IPS DF 6.9 (cell line): ENCODE results near the gene ZNF474.

ENCODE experiments used
- DNase-seq: peaks from one replicate; pipeline ENCODE4 v3.0.0-alpha.2; 2013; ENCODE audit warnings: low read depth, low spot score
- H3K27ac ChIP-seq: one replicate; pipeline ENCODE4 v1.5.1; 2013; ENCODE audit warnings: low read length, control low read depth
- H3K27me3 ChIP-seq: 2 replicates; pipeline ENCODE4 v1.6.1; 2013; ENCODE audit warnings: mild to moderate bottlenecking, low read length; ENCODE audit not compliant: control insufficient read depth, insufficient read depth
- H3K36me3 ChIP-seq: 2 replicates; pipeline ENCODE4 v1.6.1; 2013; ENCODE audit warnings: low read length; ENCODE audit not compliant: control insufficient read depth, insufficient read depth
- H3K4me1 ChIP-seq: 2 replicates; pipeline ENCODE4 v1.6.1; 2013; ENCODE audit warnings: low read length; ENCODE audit not compliant: control insufficient read depth, insufficient read depth
- H3K4me3 ChIP-seq: 2 replicates; pipeline ENCODE4 v1.5.1; 2013; ENCODE audit warnings: mild to moderate bottlenecking, low read length
- H3K9me3 ChIP-seq: 2 replicates; pipeline ENCODE4 v1.6.1; 2013; ENCODE audit warnings: low read length, inconsistent platforms; ENCODE audit not compliant: control insufficient read depth, insufficient read depth
- WGBS: extraction: QIAGEN DNeasy Blood & Tissue Kit; methylation state at CpG from one replicate; pipeline ENCODE4 v1.1.7; 2013; ENCODE audit warnings: mixed read lengths, missing lambda C conversion rate; ENCODE audit not compliant: insufficient read length, insufficient coverage; 5-methylcytosine and 5-hydroxymethylcytosine counted together

The ZNF474 gene

DNA sequence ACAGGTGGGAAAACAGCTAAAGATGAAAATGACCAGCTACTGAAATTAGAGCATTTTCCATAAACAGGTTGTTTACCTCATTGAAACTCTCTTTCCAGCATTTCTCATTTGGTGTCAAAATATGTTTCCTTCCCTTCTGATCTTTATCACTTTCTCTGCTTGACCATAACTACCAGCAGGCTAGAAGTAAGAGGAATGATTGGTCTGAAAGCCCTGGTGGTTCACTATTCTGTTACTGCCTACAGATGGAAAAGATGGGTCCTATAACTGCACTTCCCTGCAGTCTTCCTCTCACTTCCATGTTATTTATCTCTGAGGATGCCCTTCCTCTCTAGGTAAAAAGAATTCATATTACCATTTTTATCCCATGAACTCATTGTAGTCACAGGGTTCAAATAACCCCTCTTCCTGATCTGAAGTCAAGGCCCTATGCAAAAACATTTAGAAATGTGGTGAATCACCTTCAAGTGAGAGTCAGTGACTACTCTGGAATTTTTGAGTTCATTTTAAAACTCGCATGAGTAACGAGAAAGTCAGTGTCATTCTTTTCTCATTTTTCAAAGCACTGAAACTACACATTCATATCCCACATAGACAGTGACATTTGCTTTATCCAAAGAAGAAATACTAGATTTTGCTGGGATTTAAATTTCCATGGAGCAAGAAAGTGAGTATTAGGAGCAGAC lies 51.7 kb downstream of the ZNF474 start:
- Histone ChIP-seq H3K9me3 (no peaks in the 10 kb centered on the region), H3K4me1 (peaks cover 4% of the 10 kb centered on the region), H3K4me3 (no peak overlapping the region), H3K27ac (no peak overlapping the region), H3K36me3 (no peaks in the 10 kb centered on the region), H3K27me3 (no peaks in the 10 kb centered on the region)
- WGBS, result no CpG with 5 or more reads among the region's 2 CpGs
- DNase-seq, result no peak

DNA sequence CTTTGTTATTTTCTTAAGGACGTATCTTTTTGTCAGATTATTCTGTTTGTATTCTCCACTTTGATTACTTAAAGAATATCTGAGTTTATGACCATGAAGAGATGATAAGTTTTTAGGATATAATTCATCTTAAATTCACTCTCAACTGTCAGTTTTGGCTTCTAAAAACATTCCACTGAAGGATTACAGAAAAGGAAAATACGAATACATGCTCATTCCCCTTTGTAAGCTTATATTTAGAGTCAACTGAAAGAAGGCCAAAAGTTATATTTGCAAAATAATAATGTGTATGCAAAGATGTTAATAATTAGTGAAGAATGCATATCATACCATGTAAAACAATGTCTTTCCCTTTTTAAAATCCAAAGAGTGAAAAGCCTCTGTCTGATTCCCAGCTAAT lies 52.5 kb downstream of the ZNF474 start:
- no peak overlapping the region for H3K27ac ChIP-seq
- no peaks in the 10 kb centered on the region for H3K9me3 ChIP-seq
- no CpG with 5 or more reads among the region's 2 CpGs for WGBS
- DNase-seq, result no peak
- peaks cover 4% of the 10 kb centered on the region for H3K4me1 ChIP-seq
- H3K36me3 ChIP-seq, result no peaks in the 10 kb centered on the region
- no peak overlapping the region for H3K4me3 ChIP-seq
- no peaks in the 10 kb centered on the region for H3K27me3 ChIP-seq

DNA sequence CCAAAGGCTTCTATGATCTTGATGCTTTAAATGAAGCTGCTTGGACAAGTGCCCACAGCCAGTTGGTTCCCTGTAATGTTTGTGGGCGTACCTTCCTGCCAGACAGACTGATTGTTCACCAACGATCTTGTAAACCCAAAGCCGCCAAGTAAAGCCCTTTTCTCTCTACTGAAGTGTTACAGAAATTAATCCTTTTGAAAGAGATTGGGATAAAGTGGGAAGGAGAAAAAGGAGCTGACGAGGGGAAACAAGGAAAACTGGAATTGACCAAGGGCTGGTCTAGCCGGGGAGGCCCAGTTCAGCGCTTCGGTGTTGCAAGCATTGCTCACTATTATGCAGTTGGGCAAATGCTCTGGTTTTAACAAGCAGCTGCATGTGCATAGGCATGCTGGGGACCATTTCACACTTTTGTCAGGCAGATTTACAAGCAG lies 53.2 kb downstream of the ZNF474 start:
- no peaks in the 10 kb centered on the region for H3K36me3 ChIP-seq
- no peak overlapping the region for H3K4me3 ChIP-seq
- no peak for DNase-seq
- no peaks in the 10 kb centered on the region for H3K27me3 ChIP-seq
- no peaks in the 10 kb centered on the region for H3K9me3 ChIP-seq
- H3K27ac ChIP-seq, result no peak overlapping the region
- peaks cover 4% of the 10 kb centered on the region for H3K4me1 ChIP-seq
- WGBS, result no CpG with 5 or more reads among the region's 7 CpGs

DNA sequence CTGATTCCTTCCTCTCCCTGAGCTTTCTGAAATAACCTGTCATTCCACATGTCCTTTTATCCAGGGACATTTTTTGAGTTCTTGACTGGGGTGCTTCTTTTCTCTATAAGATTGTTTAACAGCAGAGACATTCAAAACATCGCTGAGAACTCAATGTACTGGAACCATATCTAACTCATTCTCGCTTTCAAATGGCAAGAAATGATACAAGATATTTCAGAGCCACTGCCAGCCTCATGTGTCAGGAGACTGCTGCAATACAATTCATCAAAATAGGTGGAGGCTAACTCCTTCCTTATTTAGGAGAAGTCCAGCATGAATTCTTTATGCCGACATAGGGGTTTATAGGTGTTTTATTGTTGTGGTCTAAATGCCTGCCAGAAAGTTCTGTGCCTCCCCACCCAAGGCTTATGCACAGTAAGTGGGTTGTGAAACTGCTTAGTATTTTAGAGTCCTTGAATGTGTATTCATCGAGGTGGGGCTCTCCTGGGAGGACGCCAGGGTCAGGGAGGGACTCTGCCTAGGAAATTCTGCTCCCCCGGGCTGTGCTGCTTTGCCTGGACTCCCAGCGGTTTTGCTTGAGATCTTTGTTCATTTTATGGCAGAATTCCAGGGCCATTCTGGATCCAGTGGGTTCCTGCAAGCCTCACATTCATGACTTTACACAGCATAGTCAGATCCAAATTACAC lies 53.9 kb downstream of the ZNF474 start:
- no peak for DNase-seq
- Histone ChIP-seq H3K27me3 (no peaks in the 10 kb centered on the region), H3K4me3 (no peak overlapping the region), H3K9me3 (no peaks in the 10 kb centered on the region), H3K4me1 (peaks cover 4% of the 10 kb centered on the region), H3K27ac (no peak overlapping the region), H3K36me3 (no peaks in the 10 kb centered on the region)
- no CpG with 5 or more reads among the region's 7 CpGs for WGBS

DNA sequence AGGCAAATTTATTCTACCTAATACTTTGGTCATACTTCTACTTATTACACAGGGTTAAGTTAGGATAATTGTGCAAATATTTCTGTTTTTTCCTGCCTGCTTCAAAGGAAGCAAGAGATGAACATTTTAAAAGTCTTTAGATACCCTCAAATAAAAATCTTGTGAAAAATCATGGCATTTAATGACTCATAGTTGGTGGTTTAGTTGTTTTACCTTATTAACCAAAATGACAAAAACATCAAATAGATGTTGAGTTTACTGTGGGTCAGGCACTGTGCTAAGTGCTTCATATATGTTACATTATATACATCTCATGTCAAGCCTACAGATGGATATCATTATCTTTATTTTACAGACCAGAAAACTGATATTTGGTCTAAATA lies 54.4 kb downstream of the ZNF474 start:
- Histone ChIP-seq H3K9me3 (no peaks in the 10 kb centered on the region), H3K27me3 (no peaks in the 10 kb centered on the region), H3K36me3 (no peaks in the 10 kb centered on the region), H3K4me1 (peaks cover 4% of the 10 kb centered on the region), H3K4me3 (no peak overlapping the region), H3K27ac (no peak overlapping the region)
- DNase-seq, result no peak

DNA sequence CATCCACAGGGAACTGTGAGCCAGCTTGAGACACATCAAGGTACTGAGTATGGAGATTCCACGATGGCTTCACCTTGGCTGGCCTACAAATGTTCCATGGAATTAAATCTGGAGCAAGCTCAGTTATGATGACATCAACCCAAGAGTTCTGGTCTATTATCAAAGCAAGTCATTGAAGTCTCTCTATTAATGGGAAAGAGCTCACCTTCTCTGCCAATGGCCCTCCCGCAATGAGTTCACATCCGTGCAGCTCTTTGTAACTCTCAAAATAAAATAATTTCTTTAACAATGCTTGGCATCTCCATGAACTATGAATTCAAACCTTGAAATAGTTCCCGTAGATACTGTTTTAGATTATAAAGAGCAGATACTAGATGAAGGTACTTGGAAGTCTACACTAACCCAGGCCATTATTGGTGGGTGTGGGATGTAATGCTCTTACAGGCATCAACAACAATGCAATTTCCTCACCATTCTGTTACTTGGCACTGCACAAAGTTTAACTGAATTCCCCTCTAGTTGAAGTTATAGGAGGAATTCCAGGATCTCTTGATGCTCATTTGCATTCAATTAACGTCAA lies 55.4 kb downstream of the ZNF474 start:
- no CpG with 5 or more reads among the region's 5 CpGs for WGBS
- Histone ChIP-seq H3K27ac (no peak overlapping the region), H3K27me3 (no peaks in the 10 kb centered on the region), H3K9me3 (no peaks in the 10 kb centered on the region), H3K4me3 (no peak overlapping the region), H3K36me3 (no peaks in the 10 kb centered on the region), H3K4me1 (peaks cover 4% of the 10 kb centered on the region)
- DNase-seq, result no peak

DNA sequence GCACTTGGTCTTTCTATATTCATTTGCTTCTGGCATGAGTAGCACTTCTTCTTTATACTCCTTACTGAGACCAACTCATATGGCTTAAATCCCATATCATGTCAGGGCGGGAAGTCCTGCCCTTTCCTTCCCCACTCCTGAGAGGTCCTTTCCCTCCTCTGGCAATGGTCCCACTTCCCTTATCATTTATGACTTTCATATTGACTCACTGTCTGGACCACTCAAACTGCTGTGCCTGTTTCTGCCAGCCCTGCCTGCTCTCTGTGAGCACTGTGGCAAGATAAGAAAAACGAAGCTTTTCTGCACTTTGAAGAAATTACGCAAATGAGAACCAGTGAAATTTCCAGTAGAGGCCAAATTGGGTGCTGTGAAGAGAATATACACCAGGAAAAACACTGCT lies 58.1 kb downstream of the ZNF474 start:
- no peaks in the 10 kb centered on the region for H3K36me3 ChIP-seq
- peaks cover 3% of the 10 kb centered on the region for H3K4me1 ChIP-seq
- WGBS, result no CpG with 5 or more reads among the region's 3 CpGs
- H3K27ac ChIP-seq, result no peak overlapping the region
- H3K27me3 ChIP-seq, result no peaks in the 10 kb centered on the region
- no peaks in the 10 kb centered on the region for H3K9me3 ChIP-seq
- no peak overlapping the region for H3K4me3 ChIP-seq
- no peak for DNase-seq

DNA sequence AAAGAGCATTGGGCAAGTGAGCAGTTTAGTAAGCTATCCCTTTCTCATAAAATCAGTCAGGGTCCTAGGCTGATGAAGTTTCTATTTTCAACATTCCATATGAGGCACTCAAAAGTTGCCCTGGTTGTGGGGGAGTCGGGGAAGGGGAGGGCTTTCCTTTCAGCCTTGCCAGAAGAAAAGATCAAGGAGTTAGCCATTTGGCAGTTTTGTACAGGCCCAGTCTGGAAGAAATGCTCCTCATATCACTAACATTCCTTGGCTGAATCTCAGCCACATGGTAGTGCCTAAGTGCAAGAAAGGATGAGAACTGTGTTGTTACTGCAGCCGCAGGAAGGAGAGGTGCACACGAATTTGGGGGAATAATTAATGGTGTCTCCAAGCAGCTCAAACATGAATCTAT lies 60.8 kb downstream of the ZNF474 start:
- DNase-seq, result no peak
- Histone ChIP-seq H3K27me3 (no peaks in the 10 kb centered on the region), H3K9me3 (no peaks in the 10 kb centered on the region), H3K4me3 (no peak overlapping the region), H3K4me1 (no peaks in the 10 kb centered on the region), H3K27ac (no peak overlapping the region), H3K36me3 (no peaks in the 10 kb centered on the region)
- no CpG with 5 or more reads among the region's 3 CpGs for WGBS

DNA sequence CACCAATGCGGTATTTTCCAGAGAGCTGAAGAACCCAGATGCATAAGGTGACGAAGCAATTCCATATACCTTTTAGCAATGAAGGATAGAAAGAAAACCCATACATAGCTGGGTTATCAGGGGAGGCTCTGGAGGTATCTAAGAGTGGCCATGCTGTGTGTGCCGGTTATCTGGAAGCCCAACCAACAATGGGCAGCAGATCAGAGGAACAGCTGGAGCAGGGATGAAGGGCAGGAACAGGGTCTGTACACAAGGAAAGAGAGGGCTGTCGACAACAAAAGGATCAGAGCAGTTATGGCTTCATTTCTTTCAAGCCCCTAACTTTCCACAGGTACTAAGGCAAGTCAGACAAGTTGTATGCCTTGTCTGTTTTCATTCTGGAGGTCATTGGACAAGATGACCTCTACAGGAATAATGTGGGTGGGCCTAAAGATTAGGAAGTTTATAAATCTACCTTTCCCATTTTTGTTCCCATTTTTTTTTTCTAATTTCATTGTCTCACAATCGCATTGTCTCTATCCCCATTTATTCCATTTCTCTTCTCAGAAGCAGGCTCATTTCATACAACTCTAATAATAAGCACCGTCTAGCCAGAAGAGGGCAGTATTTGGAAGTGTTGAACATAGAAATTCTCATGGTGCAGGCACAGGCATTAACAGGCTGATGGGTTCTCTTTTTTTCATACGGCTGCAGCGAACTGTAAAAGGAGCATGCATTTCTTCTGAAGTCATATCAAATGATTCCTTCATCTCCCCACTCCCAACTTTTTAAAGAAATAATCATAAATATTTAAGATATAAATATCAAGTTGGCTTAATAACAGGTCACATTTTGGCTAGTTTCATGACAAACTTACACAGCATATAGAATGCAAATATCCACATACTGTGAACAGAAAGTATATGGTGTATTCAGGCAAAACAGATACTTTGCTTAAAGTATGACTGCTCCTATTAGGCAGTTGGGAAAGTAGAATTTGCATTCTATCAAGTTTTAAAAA lies 63.5 kb downstream of the ZNF474 start:
- Histone ChIP-seq H3K27me3 (no peaks in the 10 kb centered on the region), H3K9me3 (no peaks in the 10 kb centered on the region), H3K4me1 (no peaks in the 10 kb centered on the region), H3K36me3 (no peaks in the 10 kb centered on the region), H3K4me3 (no peak overlapping the region), H3K27ac (no peak overlapping the region)
- no CpG with 5 or more reads among the region's 8 CpGs for WGBS
- peak; percentile 52 for DNase-seq

DNA sequence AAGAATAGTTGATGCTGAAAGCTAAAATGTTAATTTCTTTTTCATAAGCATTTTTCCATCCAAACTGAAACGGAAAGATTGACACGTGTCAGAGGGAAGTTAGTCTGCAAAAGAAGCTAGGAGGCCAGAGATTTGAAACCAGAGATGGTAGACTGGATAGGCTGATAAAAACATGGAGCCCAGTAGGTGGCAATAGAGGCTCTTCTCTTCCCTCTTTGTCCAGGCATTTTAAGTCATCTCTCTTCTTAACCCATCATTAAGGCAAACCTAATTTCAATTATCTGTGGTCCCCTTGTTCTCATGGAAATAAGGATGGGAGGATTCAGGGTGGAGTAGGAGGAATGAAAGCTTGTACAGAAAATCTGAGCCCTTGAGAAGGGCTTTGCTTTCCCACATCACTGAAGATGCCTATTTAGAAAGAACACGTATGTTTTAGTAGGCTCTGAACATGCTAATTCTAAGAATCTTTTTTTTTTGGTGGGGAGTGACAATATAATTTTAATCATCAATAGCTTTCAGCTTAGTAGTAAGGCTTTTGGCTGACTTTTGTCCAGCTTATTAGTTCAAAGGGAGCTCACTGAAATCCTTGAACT lies 66.6 kb downstream of the ZNF474 start:
- H3K4me1 ChIP-seq, result no peaks in the 10 kb centered on the region
- peak; percentile 39 for DNase-seq
- WGBS, result no CpG with 5 or more reads among the region's 3 CpGs
- H3K9me3 ChIP-seq, result no peaks in the 10 kb centered on the region
- H3K27me3 ChIP-seq, result no peaks in the 10 kb centered on the region
- H3K36me3 ChIP-seq, result no peaks in the 10 kb centered on the region
- no peak overlapping the region for H3K4me3 ChIP-seq
- H3K27ac ChIP-seq, result no peak overlapping the region
